Loucy (cell line): ENCODE data around the gene OR4D9.

ENCODE experiments used
- CTCF ChIP-seq: fragments of 200-600 bp; sonication (generic); conservative IDR thresholded peaks from 2 replicates; pipeline ENCODE4 v1.5.1; 2014; ENCODE audit warnings: mild to moderate bottlenecking, antibody characterized with exemption, low read length
- EZH2phosphoT487 ChIP-seq: fragments of 200-600 bp; IDR thresholded peaks from 2 replicates; pipeline ENCODE4 v1.6.1; 2018; ENCODE audit warnings: antibody characterized with exemption, mild to moderate bottlenecking, moderate library complexity, borderline replicate concordance

DNA sequence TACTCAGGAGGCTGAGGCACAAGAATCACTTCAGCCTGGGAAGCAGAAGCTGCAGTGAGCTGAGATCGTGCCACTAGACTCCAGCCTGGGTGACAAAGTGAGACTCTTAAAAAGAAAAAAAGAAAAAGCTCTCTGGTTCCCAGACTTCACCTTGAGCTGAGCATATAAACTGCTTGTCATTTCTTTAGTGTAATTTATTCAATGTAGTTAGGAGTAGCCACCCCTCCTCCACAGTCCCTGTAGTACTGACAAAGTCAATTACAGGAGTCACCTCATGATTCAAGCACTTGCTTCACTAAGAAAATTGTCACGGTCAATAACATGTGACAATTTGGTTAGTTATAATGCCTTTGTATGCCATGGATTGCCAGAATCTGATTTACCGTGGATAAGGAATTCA lies 31.0 kb upstream of the OR4D9 start:
- no peak for TF ChIP-seq CTCF
- TF ChIP-seq EZH2phosphoT487 = no peak
